Measurements from ENCODE around the gene ASZ1. TPM values are rescaled to one million over a fixed set of nuclear protein-coding genes. Genes with fewer than 3 reads are reported as not detected.
"Not testable (repeated sequence)": the region's sequence is repeated elsewhere in the genome, so short reads cannot be mapped to it uniquely, and the experiment has no call there.

Gene ASZ1
- not detected for total RNA-seq

GRCh38 chr7:117427258-117427701, at the start of gene ASZ1:
ASZ1 (minus strand) TSS chr7:117427493; CDS start chr7:117427460, 33 bp downstream.
- no peak within 1 kb of the TSS for H3K27ac ChIP-seq
- H3K36me3 ChIP-seq: no peaks in the 10 kb centered on the region
- no peak for TF ChIP-seq CTCF (IDR thresholded peaks at IDR 0.05)
- H3K27me3 ChIP-seq: no peaks in the 10 kb centered on the region
- DNase-seq (ENCODE audit: low spot score): no peak
- H3K4me3 ChIP-seq: no peak within 1 kb of the TSS
- no peaks in the 10 kb centered on the region for H3K9me3 ChIP-seq
- H3K4me1 ChIP-seq: no peaks in the 10 kb centered on the region

- TF ChIP-seq CTCF (IDR thresholded peaks at IDR 0.05): no peak
- no peak for DNase-seq (ENCODE audit: low spot score)
- H3K9me3 ChIP-seq: no peaks in the 10 kb centered on the region
- H3K27ac ChIP-seq: no peak overlapping the region
- H3K4me1 ChIP-seq: peaks cover 0 to 6% of the 10 kb centered on the region in 2 donors
- no peaks in the 10 kb centered on the region for H3K36me3 ChIP-seq
- H3K27me3 ChIP-seq: no peaks in the 10 kb centered on the region
- H3K4me3 ChIP-seq: no peak overlapping the region
These were observed 49.4 kb upstream of the ASZ1 start for GRCh38 chr7:117476557-117477215.

GRCh38 chr7:117472335-117472734, 45.0 kb upstream of the ASZ1 start:
- H3K9me3 ChIP-seq: no peaks in the 10 kb centered on the region
- no peak for DNase-seq (ENCODE audit: low spot score)
- H3K27ac ChIP-seq: no peak overlapping the region
- TF ChIP-seq CTCF (IDR thresholded peaks at IDR 0.05): no peak
- H3K27me3 ChIP-seq: no peaks in the 10 kb centered on the region
- H3K36me3 ChIP-seq: no peaks in the 10 kb centered on the region
- no peak overlapping the region for H3K4me3 ChIP-seq
- H3K4me1 ChIP-seq: no peaks in the 10 kb centered on the region

- DNase-seq (ENCODE audit: low spot score): no peak
- TF ChIP-seq CTCF (IDR thresholded peaks at IDR 0.05): no peak
- Histone ChIP-seq H3K4me1 (no peaks in the 10 kb centered on the region), H3K9me3 (no peaks in the 10 kb centered on the region), H3K4me3 (no peak overlapping the region), H3K36me3 (no peaks in the 10 kb centered on the region), H3K27ac (no peak overlapping the region), H3K27me3 (no peaks in the 10 kb centered on the region)
These were observed 43.5 kb upstream of the ASZ1 start for GRCh38 chr7:117470777-117471176.

GRCh38 chr7:117468174-117468573, 40.9 kb upstream of the ASZ1 start:
- Histone ChIP-seq H3K27ac (no peak overlapping the region), H3K4me3 (no peak overlapping the region), H3K27me3 (no peaks in the 10 kb centered on the region), H3K4me1 (no peaks in the 10 kb centered on the region), H3K36me3 (no peaks in the 10 kb centered on the region), H3K9me3 (no peaks in the 10 kb centered on the region)
- DNase-seq (ENCODE audit: low spot score): no peak
- no peak for TF ChIP-seq CTCF (IDR thresholded peaks at IDR 0.05)

- not testable (repeated sequence) for H3K9me3 ChIP-seq; H3K27ac ChIP-seq; H3K36me3 ChIP-seq; H3K4me3 ChIP-seq; H3K4me1 ChIP-seq; H3K27me3 ChIP-seq; DNase-seq (ENCODE audit: low spot score)
These were observed 33.5 kb upstream of the ASZ1 start for GRCh38 chr7:117460815-117461214.
